Measurements from ENCODE around the gene ZBTB11. TPM values are rescaled to one million over a fixed set of nuclear protein-coding genes. Genes with fewer than 3 reads are reported as not detected.

Gene ZBTB11
- total RNA-seq, 3 donors from 2014 or later, result 23.4 to 38.2 (median 25.9) TPM

- DNase-seq (ENCODE audit: low spot score in 2 of 2), result no peak
- no peaks in the 10 kb centered on the region for H3K36me3 ChIP-seq
- H3K4me3 ChIP-seq, result peak overlapping the region; percentile 85 to 100 (median 99)
- peak overlapping the region; percentile 96 to 99 for H3K27ac ChIP-seq
- H3K4me1 ChIP-seq, result peaks cover 6 to 11% of the 10 kb centered on the region in 2 donors
- intact Hi-C loops (cut with DNase I; ENCODE audit: low total_unique reads), result no loop called here
- TF ChIP-seq POLR2A (IDR thresholded peaks at IDR 0.05) (no peak), CTCF (IDR thresholded peaks at IDR 0.05) (no peak), POLR2AphosphoS5 (IDR thresholded peaks at IDR 0.05) (no peak)
- no peaks in the 10 kb centered on the region for H3K9me3 ChIP-seq
- no peaks in the 10 kb centered on the region for H3K27me3 ChIP-seq
These were observed 729 bp upstream of the ZBTB11 start for GRCh38 chr3:101677436-101678286.

DNA sequence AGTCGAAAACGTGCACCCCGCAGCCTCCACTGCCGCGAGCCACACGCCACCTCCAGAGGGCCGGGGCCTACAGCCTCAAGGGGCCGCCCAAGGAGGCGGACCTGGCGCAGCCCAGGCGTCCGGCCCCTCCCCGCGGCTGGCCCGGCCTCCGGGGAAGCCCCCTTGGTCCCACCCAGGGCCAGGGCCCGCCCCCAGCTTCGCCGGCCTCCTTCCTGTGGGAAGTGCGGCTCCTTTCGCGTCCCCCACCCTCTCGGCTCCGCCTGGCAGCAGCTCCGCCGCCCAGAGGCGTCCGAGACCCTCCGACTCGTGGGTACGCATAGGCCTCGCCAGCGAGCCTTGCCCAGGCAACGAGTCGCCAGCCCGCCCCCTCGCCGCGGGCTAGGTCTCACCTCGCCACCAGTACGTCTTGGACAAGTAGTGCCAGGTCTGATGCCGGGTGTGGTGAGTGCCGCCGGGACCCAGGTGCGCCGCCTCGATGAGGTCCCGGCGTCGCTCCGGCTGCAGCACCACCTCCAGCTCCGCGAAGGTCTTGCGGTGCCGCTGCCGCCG, 642 bp downstream of the ZBTB11 start:
- no peaks in the 10 kb centered on the region for H3K27me3 ChIP-seq
- DNase-seq (ENCODE audit: low spot score in 2 of 2), result peak; percentile 88 to 89
- peak overlapping the region; percentile 96 to 99 for H3K27ac ChIP-seq
- H3K4me3 ChIP-seq, result peak overlapping the region; percentile 85 to 100 (median 99)
- H3K36me3 ChIP-seq, result no peaks in the 10 kb centered on the region
- H3K9me3 ChIP-seq, result no peaks in the 10 kb centered on the region
- intact Hi-C loops (cut with DNase I; ENCODE audit: low total_unique reads), result no loop called here
- peak; percentile 7 to 68 (median 43) for TF ChIP-seq POLR2AphosphoS5 (IDR thresholded peaks at IDR 0.05)
- TF ChIP-seq CTCF (IDR thresholded peaks at IDR 0.05), result peak in 1 of 3 donors; percentile 14
- TF ChIP-seq POLR2A (IDR thresholded peaks at IDR 0.05), result no peak
- peaks cover 6 to 11% of the 10 kb centered on the region in 2 donors for H3K4me1 ChIP-seq

DNA sequence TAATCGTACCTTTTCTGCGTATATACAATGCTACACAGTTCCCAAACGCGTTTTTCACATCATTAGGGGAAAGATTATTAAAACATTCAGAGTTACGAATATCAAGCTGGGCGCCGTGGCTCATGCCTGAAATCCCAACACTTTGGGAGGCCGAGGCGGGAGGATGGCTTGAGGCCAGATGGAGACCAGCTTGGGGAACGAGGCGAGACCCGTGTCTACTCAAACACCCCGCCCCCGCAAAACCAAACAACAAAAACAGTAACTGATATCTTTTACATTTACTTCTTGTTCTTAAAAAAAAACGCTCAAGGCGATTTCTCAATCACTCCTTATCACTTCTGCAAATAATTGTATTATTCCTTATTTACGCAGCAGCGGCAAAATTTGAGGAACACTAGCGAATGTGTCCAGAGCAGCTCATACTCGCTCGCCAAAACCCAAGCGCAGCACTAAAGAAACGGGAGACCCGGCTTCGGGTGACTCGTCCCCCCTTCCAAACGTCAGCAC, 1.2 kb downstream of the ZBTB11 start:
- H3K27ac ChIP-seq, result peak overlapping the region; percentile 96 to 99
- H3K36me3 ChIP-seq, result no peaks in the 10 kb centered on the region
- intact Hi-C loops (cut with DNase I; ENCODE audit: low total_unique reads), result no loop called here
- H3K4me1 ChIP-seq, result peaks cover 6 to 11% of the 10 kb centered on the region in 2 donors
- DNase-seq (ENCODE audit: low spot score in 2 of 2), result peak in 1 of 2 donors; percentile 40
- no peaks in the 10 kb centered on the region for H3K9me3 ChIP-seq
- H3K4me3 ChIP-seq, result peak overlapping the region; percentile 85 to 100 (median 99)
- no peak for TF ChIP-seq CTCF (IDR thresholded peaks at IDR 0.05)
- TF ChIP-seq POLR2A (IDR thresholded peaks at IDR 0.05), result no peak
- no peak for TF ChIP-seq POLR2AphosphoS5 (IDR thresholded peaks at IDR 0.05)
- H3K27me3 ChIP-seq, result no peaks in the 10 kb centered on the region

- TF ChIP-seq CTCF (IDR thresholded peaks at IDR 0.05) (no peak), POLR2A (IDR thresholded peaks at IDR 0.05) (no peak), POLR2AphosphoS5 (IDR thresholded peaks at IDR 0.05) (no peak)
- H3K27me3 ChIP-seq, result no peaks in the 10 kb centered on the region
- DNase-seq (ENCODE audit: low spot score in 2 of 2), result no peak
- no peaks in the 10 kb centered on the region for H3K36me3 ChIP-seq
- no peak overlapping the region for H3K27ac ChIP-seq
- H3K4me3 ChIP-seq, result no peak overlapping the region
- peaks cover 6 to 11% of the 10 kb centered on the region in 2 donors for H3K4me1 ChIP-seq
- intact Hi-C loops (cut with DNase I; ENCODE audit: low total_unique reads), result no loop called here
- H3K9me3 ChIP-seq, result no peaks in the 10 kb centered on the region
These were observed 2.4 kb downstream of the ZBTB11 start for GRCh38 chr3:101674518-101674917.

DNA sequence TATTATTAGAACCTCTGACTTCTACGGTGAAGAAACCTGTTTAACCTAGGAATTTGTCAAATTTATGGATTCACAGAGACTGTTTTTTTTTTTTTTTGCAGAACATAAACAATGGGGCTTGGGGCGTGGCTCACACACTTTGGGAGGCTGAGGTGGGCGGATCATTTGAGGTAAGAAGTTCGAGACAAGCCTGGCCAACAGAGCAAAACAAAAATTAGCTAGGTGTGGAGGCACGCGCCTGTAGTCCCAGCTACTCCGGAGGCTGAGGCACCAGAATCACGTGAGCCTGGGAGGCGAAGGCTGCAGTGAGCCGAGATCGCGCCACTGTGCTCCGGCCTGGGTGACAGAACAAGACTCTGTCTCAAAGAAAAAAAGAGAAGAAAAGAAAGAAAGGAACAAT, 3.0 kb downstream of the ZBTB11 start:
- no peak for TF ChIP-seq CTCF (IDR thresholded peaks at IDR 0.05)
- no peak for TF ChIP-seq POLR2AphosphoS5 (IDR thresholded peaks at IDR 0.05)
- no peak for TF ChIP-seq POLR2A (IDR thresholded peaks at IDR 0.05)
- Histone ChIP-seq H3K9me3 (no peaks in the 10 kb centered on the region), H3K4me1 (peaks cover 6 to 11% of the 10 kb centered on the region in 2 donors), H3K36me3 (no peaks in the 10 kb centered on the region), H3K4me3 (no peak overlapping the region), H3K27me3 (no peaks in the 10 kb centered on the region), H3K27ac (no peak overlapping the region)
- intact Hi-C loops (cut with DNase I; ENCODE audit: low total_unique reads), result no loop called here
- no peak for DNase-seq (ENCODE audit: low spot score in 2 of 2)
